ENCODE measurements around the gene LRRC4B. TPM values are rescaled to one million over a fixed set of nuclear protein-coding genes. Genes with fewer than 3 reads are reported as not detected.

Gene LRRC4B
- polyA plus RNA-seq, 4 donors, result 18.1 to 29.8 (median 19.8) TPM

GRCh38 chr19:50510121-50510670, 58.0 kb downstream of the LRRC4B start:
- no peak for DNase-seq (ENCODE audit: low read depth in 4 of 4, low spot score in 3 of 4)

GRCh38 chr19:50509366-50509765, 58.9 kb downstream of the LRRC4B start:
- DNase-seq (ENCODE audit: low read depth in 4 of 4, low spot score in 3 of 4), result no peak

- DNase-seq (ENCODE audit: low read depth in 4 of 4, low spot score in 3 of 4), result no peak
These were observed 59.4 kb downstream of the LRRC4B start for GRCh38 chr19:50508843-50509190.

GRCh38 chr19:50507376-50507775, 60.9 kb downstream of the LRRC4B start:
- DNase-seq (ENCODE audit: low read depth in 4 of 4, low spot score in 3 of 4), result no peak

- DNase-seq (ENCODE audit: low read depth in 4 of 4, low spot score in 3 of 4), result no peak
These were observed 61.5 kb downstream of the LRRC4B start for GRCh38 chr19:50506700-50507099.

- no peak for DNase-seq (ENCODE audit: low read depth in 4 of 4, low spot score in 3 of 4)
These were observed 62.2 kb downstream of the LRRC4B start for GRCh38 chr19:50505856-50506611.

- DNase-seq (ENCODE audit: low read depth in 4 of 4, low spot score in 3 of 4), result no peak
These were observed 66.4 kb downstream of the LRRC4B start for GRCh38 chr19:50501568-50502475.

GRCh38 chr19:50501186-50501567, 67.1 kb downstream of the LRRC4B start:
- no peak for DNase-seq (ENCODE audit: low read depth in 4 of 4, low spot score in 3 of 4)

GRCh38 chr19:50500753-50501151, 67.5 kb downstream of the LRRC4B start:
- no peak for DNase-seq (ENCODE audit: low read depth in 4 of 4, low spot score in 3 of 4)

- DNase-seq (ENCODE audit: low read depth in 4 of 4, low spot score in 3 of 4), result no peak
These were observed 68.0 kb downstream of the LRRC4B start for GRCh38 chr19:50500060-50500752.

GRCh38 chr19:50498219-50499056, 69.8 kb downstream of the LRRC4B start:
- no peak for DNase-seq (ENCODE audit: low read depth in 4 of 4, low spot score in 3 of 4)

GRCh38 chr19:50497022-50497405, 71.2 kb downstream of the LRRC4B start:
- no peak for DNase-seq (ENCODE audit: low read depth in 4 of 4, low spot score in 3 of 4)

- DNase-seq (ENCODE audit: low read depth in 4 of 4, low spot score in 3 of 4), result no peak
These were observed 71.8 kb downstream of the LRRC4B start for GRCh38 chr19:50496189-50497021.

- no peak for DNase-seq (ENCODE audit: low read depth in 4 of 4, low spot score in 3 of 4)
These were observed 73.2 kb downstream of the LRRC4B start for GRCh38 chr19:50495020-50495531.

GRCh38 chr19:50494186-50495019, 73.8 kb downstream of the LRRC4B start:
- DNase-seq (ENCODE audit: low read depth in 4 of 4, low spot score in 3 of 4), result no peak

GRCh38 chr19:50493171-50493570, 75.1 kb downstream of the LRRC4B start:
- no peak for DNase-seq (ENCODE audit: low read depth in 4 of 4, low spot score in 3 of 4)

- DNase-seq (ENCODE audit: low read depth in 4 of 4, low spot score in 3 of 4), result no peak
These were observed 75.8 kb downstream of the LRRC4B start for GRCh38 chr19:50492303-50493052.

Measured in right renal pelvis (tissue), 4 donors.